Measurements from ENCODE around the gene FRY. TPM values are rescaled to one million over a fixed set of nuclear protein-coding genes. Genes with fewer than 3 reads are reported as not detected.
A peak's percentile ranks its signal among the peaks of the same experiment; 100 is the strongest.

The FRY gene
- total RNA-seq, 1 experiment from 2014 or later, result 1.3 TPM

DNA sequence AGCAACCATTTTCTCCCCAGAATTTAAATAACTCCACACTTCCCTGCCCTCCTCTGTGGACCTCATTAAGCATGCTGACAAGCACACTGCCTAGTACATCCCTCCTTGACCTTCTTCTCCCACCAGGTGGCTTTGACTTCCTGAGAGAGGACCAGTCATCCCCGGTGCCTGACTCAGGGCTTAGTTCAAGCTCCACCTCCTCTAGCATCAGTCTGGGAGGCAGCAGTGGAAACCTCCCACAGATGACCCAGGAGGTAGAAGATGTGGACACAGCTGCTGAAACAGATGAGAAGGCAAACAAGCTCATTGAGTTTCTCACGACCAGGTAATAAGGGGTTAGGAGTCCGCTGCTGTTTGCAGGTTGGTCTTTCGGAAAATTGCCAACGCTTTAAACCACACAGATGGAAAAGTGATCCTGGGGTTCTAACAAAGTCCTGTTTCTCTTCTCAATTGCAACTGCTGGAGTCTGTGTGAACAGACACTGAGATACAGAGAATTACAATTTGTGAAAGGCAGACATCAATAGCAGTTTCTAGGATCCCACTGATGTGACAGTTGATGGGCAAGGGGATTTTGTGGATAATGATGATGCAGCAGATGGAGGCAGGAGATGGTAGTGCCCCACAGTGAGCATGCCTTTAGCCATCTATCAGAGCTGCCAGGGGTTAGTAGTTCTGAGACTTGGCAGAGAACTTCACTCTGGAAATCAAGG lies 196.9 kb downstream of the FRY start:
- Histone ChIP-seq H3K4me1 (ENCODE audit: insufficient read depth, low read length) (no peaks in the 10 kb centered on the region), H4K20me1 (ENCODE audit: low read length) (no peaks in the 10 kb centered on the region), H3K4me3 (ENCODE audit: low read length) (no peak overlapping the region), H3K27me3 (ENCODE audit: low read length) (no peaks in the 10 kb centered on the region), H3K9me3 (ENCODE audit: low read length) (no peaks in the 10 kb centered on the region), H3K9me2 (replicated peaks; ENCODE audit: low read length) (no peaks in the 10 kb centered on the region), H3F3A (ENCODE audit: low read length, unreplicated experiment) (no peaks in the 10 kb centered on the region), H3K36me3 (ENCODE audit: low read depth, low read length) (no peaks in the 10 kb centered on the region), H3K9ac (ENCODE audit: low read length) (no peak overlapping the region), H3K4me2 (ENCODE audit: low read length) (no peak overlapping the region), H2AFZ (ENCODE audit: low read length) (no peak overlapping the region), H3K79me2 (ENCODE audit: low read length) (no peaks in the 10 kb centered on the region), H3K27ac (ENCODE audit: low read length) (no peak overlapping the region)
- no TSS peak for BruUV-seq (replicated peaks)
- ATAC-seq (0 out of 2 replicates have a peak, but pooled peaks have one; percentile 11), DNase-seq (peak; percentile 23)
- ChIA-PET CTCF (no interaction called here), POLR2A (ENCODE audit: unreplicated experiment) (no interaction called here)
- intact Hi-C loops (cut with micrococcal nuclease), result no loop called here
- TF ChIP-seq, protein P1, sequence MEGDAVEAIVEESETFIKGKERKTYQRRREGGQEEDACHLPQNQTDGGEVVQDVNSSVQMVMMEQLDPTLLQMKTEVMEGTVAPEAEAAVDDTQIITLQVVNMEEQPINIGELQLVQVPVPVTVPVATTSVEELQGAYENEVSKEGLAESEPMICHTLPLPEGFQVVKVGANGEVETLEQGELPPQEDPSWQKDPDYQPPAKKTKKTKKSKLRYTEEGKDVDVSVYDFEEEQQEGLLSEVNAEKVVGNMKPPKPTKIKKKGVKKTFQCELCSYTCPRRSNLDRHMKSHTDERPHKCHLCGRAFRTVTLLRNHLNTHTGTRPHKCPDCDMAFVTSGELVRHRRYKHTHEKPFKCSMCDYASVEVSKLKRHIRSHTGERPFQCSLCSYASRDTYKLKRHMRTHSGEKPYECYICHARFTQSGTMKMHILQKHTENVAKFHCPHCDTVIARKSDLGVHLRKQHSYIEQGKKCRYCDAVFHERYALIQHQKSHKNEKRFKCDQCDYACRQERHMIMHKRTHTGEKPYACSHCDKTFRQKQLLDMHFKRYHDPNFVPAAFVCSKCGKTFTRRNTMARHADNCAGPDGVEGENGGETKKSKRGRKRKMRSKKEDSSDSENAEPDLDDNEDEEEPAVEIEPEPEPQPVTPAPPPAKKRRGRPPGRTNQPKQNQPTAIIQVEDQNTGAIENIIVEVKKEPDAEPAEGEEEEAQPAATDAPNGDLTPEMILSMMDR (conservative IDR thresholded peaks at IDR 0.05; ENCODE audit: low read depth, low read length), result 0 out of 2 replicates have a peak, but pooled peaks have one; percentile 19
- TF ChIP-seq EZH2phosphoT487 (IDR thresholded peaks at IDR 0.05; ENCODE audit: borderline replicate concordance, low read length), result no peak

DNA sequence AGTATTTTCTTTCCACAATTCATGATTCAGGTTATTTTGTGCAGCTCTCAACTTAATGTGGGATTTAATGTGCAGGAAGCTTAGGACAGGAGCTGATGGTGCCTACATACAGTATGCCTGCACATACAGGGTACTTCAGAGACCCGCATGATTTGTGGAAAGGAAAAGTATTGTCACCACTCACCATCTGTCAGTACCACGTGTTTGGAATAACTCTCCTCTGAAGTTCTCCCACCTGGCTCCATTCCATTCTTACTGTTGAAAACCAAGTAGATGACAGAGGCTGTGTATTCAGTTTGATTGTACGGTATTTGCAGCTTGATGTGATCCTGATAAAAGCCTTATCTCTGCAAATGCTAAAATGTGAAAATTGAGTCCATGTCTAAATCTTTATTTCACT lies 197.9 kb downstream of the FRY start:
- Histone ChIP-seq H3K27ac (ENCODE audit: low read length) (no peak overlapping the region), H3K4me1 (ENCODE audit: insufficient read depth, low read length) (no peaks in the 10 kb centered on the region), H3K9me2 (replicated peaks; ENCODE audit: low read length) (no peaks in the 10 kb centered on the region), H3K4me2 (ENCODE audit: low read length) (no peak overlapping the region), H3K79me2 (ENCODE audit: low read length) (no peaks in the 10 kb centered on the region), H3K36me3 (ENCODE audit: low read depth, low read length) (no peaks in the 10 kb centered on the region), H3K4me3 (ENCODE audit: low read length) (no peak overlapping the region), H3K9ac (ENCODE audit: low read length) (no peak overlapping the region), H2AFZ (ENCODE audit: low read length) (no peak overlapping the region), H3K27me3 (ENCODE audit: low read length) (no peaks in the 10 kb centered on the region), H3K9me3 (ENCODE audit: low read length) (no peaks in the 10 kb centered on the region), H4K20me1 (ENCODE audit: low read length) (no peaks in the 10 kb centered on the region), H3F3A (ENCODE audit: low read length, unreplicated experiment) (no peaks in the 10 kb centered on the region)
- TF ChIP-seq, protein P1 (conservative IDR thresholded peaks at IDR 0.05; ENCODE audit: low read depth, low read length), result no peak
- TF ChIP-seq EZH2 (IDR thresholded peaks at IDR 0.05; ENCODE audit: low read length, unreplicated experiment), result no peak
- TF ChIP-seq EZH2phosphoT487 (IDR thresholded peaks at IDR 0.05; ENCODE audit: borderline replicate concordance, low read length), result no peak
- ATAC-seq (no peak), DNase-seq (no peak)
- CTCF ChIA-PET, result no interaction called here
- POLR2A ChIA-PET (ENCODE audit: unreplicated experiment), result interaction anchor here (0.7 kb wide), 1 partner anchor 28 kb away, joined by 4 read pairs; no protein-coding TSS in a partner anchor
- intact Hi-C loops (cut with micrococcal nuclease), result no loop called here
- BruUV-seq (replicated peaks), result no TSS peak

DNA sequence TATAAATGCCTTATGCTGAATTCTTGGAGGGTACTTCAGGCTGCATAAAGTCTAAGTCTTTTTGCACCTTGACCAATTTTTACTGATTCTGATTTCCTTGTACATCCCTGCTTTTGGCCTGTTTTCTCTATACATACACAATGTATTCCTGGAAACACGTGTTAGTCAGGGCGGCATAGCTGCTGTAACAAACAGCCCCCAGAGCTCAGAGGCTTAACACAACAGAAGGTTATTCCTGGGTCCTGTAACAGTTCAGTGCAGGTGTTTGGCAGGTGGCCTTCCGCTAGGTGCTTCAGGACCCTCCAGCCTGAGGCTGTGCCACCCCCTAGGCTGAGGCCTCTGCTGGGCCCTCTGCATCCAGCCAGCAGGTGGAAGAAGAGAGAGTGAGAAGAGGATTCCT lies 200.7 kb downstream of the FRY start:
- POLR2A ChIA-PET (ENCODE audit: unreplicated experiment), result no interaction called here
- CTCF ChIA-PET, result no interaction called here
- Histone ChIP-seq H3K9me3 (ENCODE audit: low read length) (no peaks in the 10 kb centered on the region), H3K4me1 (ENCODE audit: insufficient read depth, low read length) (no peaks in the 10 kb centered on the region), H3F3A (ENCODE audit: low read length, unreplicated experiment) (no peaks in the 10 kb centered on the region), H4K20me1 (ENCODE audit: low read length) (no peaks in the 10 kb centered on the region), H2AFZ (ENCODE audit: low read length) (no peak overlapping the region), H3K4me2 (ENCODE audit: low read length) (no peak overlapping the region), H3K27me3 (ENCODE audit: low read length) (no peaks in the 10 kb centered on the region), H3K27ac (ENCODE audit: low read length) (no peak overlapping the region), H3K4me3 (ENCODE audit: low read length) (no peak overlapping the region), H3K36me3 (ENCODE audit: low read depth, low read length) (no peaks in the 10 kb centered on the region), H3K9ac (ENCODE audit: low read length) (no peak overlapping the region), H3K79me2 (ENCODE audit: low read length) (no peaks in the 10 kb centered on the region), H3K9me2 (replicated peaks; ENCODE audit: low read length) (no peaks in the 10 kb centered on the region)
- TF ChIP-seq, protein P1 (conservative IDR thresholded peaks at IDR 0.05; ENCODE audit: low read depth, low read length), result no peak
- TF ChIP-seq EZH2 (IDR thresholded peaks at IDR 0.05; ENCODE audit: low read length, unreplicated experiment), result no peak
- no peak for TF ChIP-seq EZH2phosphoT487 (IDR thresholded peaks at IDR 0.05; ENCODE audit: borderline replicate concordance, low read length)
- BruUV-seq (replicated peaks), result no TSS peak
- intact Hi-C loops (cut with micrococcal nuclease), result no loop called here
- DNase-seq, result no peak
- ATAC-seq, result no peak

Data from PC-3 (cell line).